PC-3 (cell line): ENCODE measurements around the gene GLRX5.

Experiments used
- EZH2 ChIP-seq: fragments of 300-600 bp; sonication (generic); IDR thresholded peaks from one replicate; pipeline ENCODE4 v1.6.1; 2017; ENCODE audit warnings: antibody characterized with exemption, mild to moderate bottlenecking, low read length; ENCODE audit not compliant: unreplicated experiment
- EZH2phosphoT487 ChIP-seq: fragments of 300-600 bp; sonication (generic); IDR thresholded peaks from 2 replicates; pipeline ENCODE4 v1.6.1; 2018; ENCODE audit warnings: mild to moderate bottlenecking, antibody characterized with exemption, low read length, borderline replicate concordance
- TF ChIP-seq, protein P1 (sequence below): fragments of 300-600 bp; sonication (generic); conservative IDR thresholded peaks from 2 replicates; pipeline ENCODE4 v1.5.1; 2017; ENCODE audit warnings: antibody characterized with exemption, low read depth, mild to moderate bottlenecking, low read length

DNA sequence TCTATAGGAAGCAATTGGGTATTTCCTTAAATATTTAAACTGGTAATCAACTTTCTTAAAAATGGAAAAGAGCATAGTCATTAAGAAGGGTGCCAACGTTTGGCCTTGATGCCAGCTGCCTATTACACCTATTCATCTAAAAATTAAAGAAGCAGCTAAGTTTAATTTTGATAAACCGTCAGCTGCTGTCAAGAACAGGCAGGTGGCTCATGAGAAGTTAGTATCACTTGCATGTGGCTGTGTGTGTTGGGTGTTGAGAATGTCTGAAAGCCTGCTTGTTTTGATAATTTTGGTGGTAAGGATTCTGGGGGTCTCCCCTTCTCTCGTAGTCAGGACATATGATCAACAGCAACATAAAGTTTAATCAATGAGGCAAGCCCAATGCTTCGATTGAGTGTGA lies 6.5 kb downstream of the GLRX5 start:
- TF ChIP-seq, protein P1, sequence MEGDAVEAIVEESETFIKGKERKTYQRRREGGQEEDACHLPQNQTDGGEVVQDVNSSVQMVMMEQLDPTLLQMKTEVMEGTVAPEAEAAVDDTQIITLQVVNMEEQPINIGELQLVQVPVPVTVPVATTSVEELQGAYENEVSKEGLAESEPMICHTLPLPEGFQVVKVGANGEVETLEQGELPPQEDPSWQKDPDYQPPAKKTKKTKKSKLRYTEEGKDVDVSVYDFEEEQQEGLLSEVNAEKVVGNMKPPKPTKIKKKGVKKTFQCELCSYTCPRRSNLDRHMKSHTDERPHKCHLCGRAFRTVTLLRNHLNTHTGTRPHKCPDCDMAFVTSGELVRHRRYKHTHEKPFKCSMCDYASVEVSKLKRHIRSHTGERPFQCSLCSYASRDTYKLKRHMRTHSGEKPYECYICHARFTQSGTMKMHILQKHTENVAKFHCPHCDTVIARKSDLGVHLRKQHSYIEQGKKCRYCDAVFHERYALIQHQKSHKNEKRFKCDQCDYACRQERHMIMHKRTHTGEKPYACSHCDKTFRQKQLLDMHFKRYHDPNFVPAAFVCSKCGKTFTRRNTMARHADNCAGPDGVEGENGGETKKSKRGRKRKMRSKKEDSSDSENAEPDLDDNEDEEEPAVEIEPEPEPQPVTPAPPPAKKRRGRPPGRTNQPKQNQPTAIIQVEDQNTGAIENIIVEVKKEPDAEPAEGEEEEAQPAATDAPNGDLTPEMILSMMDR: no peak
- TF ChIP-seq EZH2phosphoT487 (no peak), EZH2 (no peak)
